SIG-M5 treated with dmso at 0.1 percent for 504 hours (cell line): ENCODE results near the gene NEK8.
A peak's percentile ranks its signal among the peaks of the same experiment; 100 is the strongest.
"Not testable (repeated sequence)": the region's sequence is repeated elsewhere in the genome, so short reads cannot be mapped to it uniquely, and the experiment has no call there.

Experiments
- DNase-seq: peaks from one replicate; lab custom pipeline; 2025; ENCODE audit not compliant: unreplicated experiment; lab: John Stamatoyannopoulos, UW

NEK8 gene

DNA sequence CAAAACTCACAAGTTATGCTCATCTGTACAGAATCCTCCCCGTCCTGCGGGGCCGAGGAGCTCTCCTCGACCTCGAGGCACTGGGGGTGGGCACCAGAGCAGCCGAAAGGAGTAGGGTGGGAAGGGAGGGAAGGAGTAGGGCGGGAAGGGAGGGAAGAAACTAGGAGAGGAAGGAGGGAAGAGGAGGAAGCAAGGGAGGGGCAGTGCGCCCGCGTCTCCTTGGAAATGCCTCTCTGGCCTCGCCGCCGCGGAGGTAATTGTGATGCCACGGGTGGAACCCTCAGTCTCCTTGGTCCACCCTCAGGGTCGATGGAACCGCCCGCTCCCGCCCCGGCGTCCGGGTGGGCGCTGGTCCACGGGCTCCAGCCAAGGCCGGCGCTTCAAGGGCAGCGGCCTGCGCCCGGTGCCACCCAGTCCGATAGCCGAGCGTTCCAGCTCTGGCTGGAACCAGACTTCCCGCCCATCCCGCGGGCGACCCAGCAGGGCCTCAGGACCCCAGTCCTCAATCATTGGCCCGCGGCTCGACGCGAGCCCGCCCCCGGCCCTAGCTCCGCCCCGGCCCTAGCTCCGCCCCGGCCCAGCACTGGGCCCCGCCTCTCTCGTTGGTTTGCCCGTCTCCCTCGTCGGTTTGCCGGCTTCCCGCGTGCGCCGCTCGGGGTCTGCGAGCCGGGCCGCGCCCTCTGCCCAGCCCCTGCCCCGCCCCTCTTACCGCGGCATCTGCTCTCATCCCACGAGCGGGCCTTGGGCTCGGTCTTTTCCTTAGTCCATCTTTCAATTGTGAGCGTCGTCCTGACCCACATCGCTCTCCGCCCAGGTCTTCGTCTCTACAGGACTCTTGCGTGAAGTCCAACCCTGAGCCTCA lies 17.5 kb upstream of the NEK8 start:
- DNase-seq: peak; percentile 86

DNA sequence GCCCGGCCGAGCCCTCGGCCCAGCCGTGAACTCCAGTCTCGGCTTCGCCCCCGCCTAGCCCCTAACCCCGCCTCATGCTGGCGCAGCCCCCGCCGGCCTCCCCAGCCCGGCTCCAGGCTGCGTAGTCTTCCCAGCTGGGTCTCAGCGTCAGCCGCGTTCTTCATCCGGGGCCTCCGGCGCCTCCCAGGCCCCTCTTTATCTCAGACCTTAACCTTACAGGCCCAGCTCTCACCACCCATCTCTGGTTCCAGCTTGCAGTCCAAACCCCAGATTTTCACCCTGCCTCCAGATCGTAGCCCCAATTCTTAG lies 16.9 kb upstream of the NEK8 start, which contains the start of gene PROCA1:
PROCA1 (minus strand) TSS at position 166 of the 309 bp plus-strand sequence. CDS start 228 bp downstream, outside the sequence.
- no peak for DNase-seq

GRCh38 chr17:28712032-28712704 lies 16.4 kb upstream of the NEK8 start:
- DNase-seq: peak; percentile 78

DNA sequence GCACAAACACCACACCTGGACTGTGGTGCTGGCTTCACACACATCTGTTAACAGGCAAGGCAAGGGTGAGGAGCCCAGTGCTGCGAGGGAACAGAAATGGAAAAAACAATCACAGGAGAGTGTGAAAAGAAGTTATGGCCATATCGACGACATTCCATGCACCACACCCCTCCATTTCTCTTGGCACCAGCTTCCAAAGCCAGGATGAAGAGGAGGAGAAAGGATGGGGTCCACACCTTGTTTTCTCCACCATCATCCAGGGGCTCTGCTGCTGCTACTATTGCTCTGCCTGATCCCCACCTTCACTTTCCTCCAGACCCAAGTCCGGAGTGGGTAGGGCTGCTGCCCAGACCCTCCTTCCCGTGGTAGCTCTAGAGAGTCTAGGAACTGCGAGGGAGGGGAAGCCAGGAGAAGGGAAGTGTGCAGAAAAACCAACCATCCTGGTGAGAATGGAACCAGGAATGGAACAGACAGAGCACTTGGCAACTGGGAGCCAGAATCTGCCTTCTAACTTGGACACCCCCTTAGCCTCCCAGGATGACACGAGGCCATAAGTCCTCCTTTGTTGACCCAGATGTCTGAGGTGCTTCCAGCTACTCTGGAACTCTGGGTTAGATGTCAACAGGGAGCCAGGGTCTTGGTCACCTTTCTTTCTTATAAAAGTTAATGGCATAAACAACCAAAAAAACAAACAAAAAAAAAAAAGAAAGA lies 15.7 kb upstream of the NEK8 start:
- DNase-seq: no peak

DNA sequence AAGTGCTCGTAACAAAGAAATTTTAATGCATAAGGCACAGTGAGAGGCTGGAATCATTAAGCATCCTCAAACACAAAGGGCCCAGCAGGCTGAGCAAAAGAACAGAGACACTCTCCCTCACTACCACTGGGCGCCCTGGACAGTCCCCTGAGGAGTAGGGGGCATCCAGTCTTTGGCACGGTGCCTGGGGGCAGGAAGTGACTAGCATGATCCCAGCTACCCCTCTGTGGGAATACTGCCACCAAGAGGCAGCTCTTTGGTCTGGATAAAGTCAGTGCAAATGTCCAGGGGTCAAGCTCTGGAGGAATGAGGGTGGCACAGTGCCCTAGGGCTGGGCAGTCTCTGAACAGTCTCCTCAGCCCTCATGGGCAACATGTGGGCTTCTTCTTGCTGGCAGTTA lies 14.3 kb upstream of the NEK8 start:
- DNase-seq: no peak

GRCh38 chr17:28715217-28715616 lies 13.4 kb upstream of the NEK8 start:
- no peak for DNase-seq

- DNase-seq: no peak
Observed at GRCh38 chr17:28716740-28717577, 11.6 kb upstream of the NEK8 start.

DNA sequence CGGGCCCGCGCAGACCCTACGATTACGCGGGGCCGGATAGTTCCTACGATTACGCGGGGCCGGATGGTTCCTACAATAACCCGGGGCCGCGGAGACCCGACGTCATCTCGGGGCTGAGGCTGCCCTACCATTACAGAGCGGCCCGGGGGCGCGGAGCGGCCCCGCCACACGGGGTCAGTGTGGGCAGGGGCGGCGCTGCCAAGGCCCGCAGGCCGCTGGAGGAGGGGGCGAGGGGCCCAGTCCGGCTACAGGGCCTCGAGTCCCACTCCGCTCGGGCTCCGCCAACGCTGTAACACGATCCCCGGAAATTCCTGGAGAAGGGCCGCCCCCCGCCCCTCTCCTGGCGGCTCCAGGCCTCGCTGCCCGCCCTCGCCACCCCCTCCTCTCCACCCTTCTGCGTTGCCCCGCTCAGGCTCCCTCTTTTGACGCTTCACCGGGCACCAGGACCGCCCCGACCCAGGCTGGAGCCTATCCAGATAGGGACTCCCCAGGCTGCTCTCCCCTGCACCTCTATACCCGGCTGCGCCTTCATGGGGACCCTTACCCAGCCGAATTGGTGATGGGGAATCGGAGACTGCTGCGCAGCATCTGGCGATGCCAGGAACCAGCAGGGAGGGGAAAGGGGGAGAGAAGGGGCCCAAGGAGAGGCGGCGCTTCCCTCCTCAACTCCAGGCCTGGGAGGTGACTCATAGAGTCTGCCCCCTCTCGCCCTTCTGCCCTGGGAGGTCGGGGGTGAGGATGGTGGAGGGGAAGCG lies 10.8 kb upstream of the NEK8 start, which contains the start of gene RAB34:
RAB34 (minus strand) TSS at position 291 of the 755 bp plus-strand sequence. CDS start 602 bp downstream, outside the sequence.
- peak; percentile 23 for DNase-seq

GRCh38 chr17:28718333-28719020 lies 10.1 kb upstream of the NEK8 start:
- no peak for DNase-seq

DNA sequence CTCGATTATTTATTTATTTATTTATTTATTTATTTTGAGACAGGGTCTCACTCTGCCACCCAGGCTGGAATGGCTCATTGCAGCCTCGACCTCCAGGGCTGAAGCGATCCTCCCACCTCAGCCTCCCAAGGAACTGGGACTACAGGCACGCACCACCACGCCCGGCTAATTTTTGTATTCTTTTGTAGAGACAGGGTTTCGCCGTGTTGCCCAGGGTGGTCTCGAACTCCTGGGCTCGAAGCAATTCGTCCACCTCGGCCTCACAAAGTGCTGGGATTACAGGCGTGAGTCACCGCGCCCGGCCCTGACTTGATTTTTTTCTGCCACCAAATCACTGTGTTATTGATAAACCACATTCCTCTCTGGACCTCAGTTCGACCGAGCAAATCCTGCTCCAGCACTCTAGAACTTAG lies 9.6 kb upstream of the NEK8 start:
- no peak for DNase-seq

GRCh38 chr17:28720247-28720996 lies 8.2 kb upstream of the NEK8 start:
- no peak for DNase-seq

DNA sequence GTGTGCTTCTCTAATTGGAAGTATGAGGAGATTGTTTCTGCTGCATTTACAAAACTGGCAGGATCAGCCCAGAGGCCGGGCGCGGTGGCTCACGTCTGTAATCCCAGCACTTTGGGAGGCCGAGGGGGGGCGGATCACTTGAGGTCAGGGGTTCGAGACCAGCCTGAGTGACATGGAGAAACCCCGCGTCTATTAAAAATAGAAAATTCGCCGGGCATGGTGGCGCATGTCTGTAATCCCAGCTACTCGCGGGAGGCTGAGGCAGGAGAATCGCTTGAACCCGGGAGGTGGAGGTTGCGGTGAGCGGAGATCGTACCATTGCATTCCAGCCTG lies 7.6 kb upstream of the NEK8 start:
- not testable (repeated sequence) for DNase-seq

GRCh38 chr17:28722417-28723158 lies 6.0 kb upstream of the NEK8 start:
- no peak for DNase-seq

DNA sequence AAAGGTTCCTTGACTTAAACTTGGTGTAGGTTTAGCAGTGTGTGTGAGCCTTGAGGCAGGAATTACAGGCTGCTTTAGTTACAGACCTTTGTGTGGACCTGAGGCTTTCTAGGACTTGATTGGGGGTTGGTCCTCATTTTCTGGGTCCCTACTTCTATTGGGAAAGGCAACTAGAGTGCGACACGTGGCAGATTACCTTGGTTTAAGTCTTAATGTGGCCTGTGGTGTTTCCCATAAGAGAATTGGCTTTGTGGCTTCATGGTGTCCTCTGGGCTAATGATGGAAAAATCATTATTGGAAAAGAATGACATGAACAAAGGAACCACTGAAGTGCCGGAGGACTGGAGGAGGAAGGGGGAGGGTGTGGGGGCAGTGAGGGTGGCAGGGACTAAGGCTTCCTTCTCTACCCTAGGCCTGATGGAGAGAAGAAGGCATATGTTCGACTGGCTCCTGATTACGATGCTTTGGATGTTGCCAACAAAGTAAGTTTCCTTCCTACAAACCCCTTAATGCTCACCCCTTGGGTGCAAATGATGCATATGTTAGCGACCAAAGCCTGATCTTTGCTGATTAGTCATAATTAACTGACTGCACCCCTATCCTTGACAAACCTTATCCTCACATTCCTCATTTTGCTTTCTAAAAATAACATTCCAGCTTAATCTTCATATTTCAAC lies 5.3 kb upstream of the NEK8 start:
- no peak for DNase-seq

DNA sequence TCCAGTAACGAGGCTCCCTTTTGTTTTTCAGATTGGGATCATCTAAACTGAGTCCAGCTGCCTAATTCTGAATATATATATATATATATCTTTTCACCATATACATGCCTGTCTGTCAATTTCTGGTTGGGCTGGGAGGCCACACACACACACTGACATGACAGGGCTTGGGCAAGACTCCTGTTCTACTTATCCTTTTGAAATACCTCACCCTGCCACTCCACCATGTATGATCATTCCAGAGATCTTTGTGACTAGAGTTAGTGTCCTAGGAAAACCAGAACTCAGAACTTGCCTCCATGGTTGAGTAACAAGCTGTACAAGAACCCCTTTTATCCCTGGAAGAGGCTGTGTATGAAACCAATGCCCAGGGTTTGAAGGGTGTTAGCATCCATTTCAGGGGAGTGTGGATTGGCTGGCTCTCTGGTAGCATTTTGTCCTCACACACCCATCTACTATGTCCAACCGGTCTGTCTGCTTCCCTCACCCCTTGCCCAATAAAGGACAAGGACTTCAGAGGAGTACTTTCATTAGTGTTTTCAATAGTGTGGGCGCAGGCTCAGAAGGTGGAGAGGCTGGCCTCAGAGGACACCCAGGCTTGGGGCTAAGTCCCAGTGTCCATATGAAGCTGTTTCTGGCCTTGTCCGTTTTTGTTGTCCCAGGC lies 4.6 kb upstream of the NEK8 start:
- not testable (repeated sequence) for DNase-seq

GRCh38 chr17:28724500-28725165 lies 4.0 kb upstream of the NEK8 start:
- no peak for DNase-seq
